Muscle of leg (tissue), 11 donors: ENCODE measurements around the gene SFR1. TPM values are rescaled to one million over a fixed set of nuclear protein-coding genes. Genes with fewer than 3 reads are reported as not detected.
"Not testable (repeated sequence)": the region's sequence is repeated elsewhere in the genome, so short reads cannot be mapped to it uniquely, and the experiment has no call there.

Experiments used
- DNase-seq: peaks from one replicate; pipeline ENCODE4 v3.0.0; 2013
- H3K27ac ChIP-seq: one replicate; pipeline ENCODE4 v1.5.1; 2013; ENCODE audit warnings: mild to moderate bottlenecking, low read length, control low read depth
- H3K27me3 ChIP-seq: one replicate; pipeline ENCODE4 v1.6.1; 2013; ENCODE audit warnings: low read length; ENCODE audit not compliant: control insufficient read depth, insufficient read depth
- H3K36me3 ChIP-seq: one replicate; pipeline ENCODE4 v1.6.1; 2013; ENCODE audit warnings: low read length; ENCODE audit not compliant: control insufficient read depth, insufficient read depth
- H3K4me1 ChIP-seq: one replicate; pipeline ENCODE4 v1.6.1; 2013; ENCODE audit warnings: low read length; ENCODE audit not compliant: control insufficient read depth, insufficient read depth
- H3K4me3 ChIP-seq: one replicate; pipeline ENCODE4 v1.5.1; 2013; ENCODE audit warnings: low read length, control low read depth
- H3K9me3 ChIP-seq: replicated peaks from 2 replicates; pipeline ENCODE4 v1.6.1; 2013; ENCODE audit warnings: low read depth, low read length; ENCODE audit not compliant: control insufficient read depth
- WGBS: methylation state at CpG from one replicate; pipeline ENCODE4 v1.1.5; 2013; ENCODE audit warnings: missing lambda C conversion rate; ENCODE audit not compliant: insufficient coverage; 5-methylcytosine and 5-hydroxymethylcytosine counted together
- polyA plus RNA-seq, 8 donors: library from polyadenylated mRNA; unstranded; fragments of 120-200 nt; gene quantifications; one replicate each; pipeline versions ENCODE4 v1.2.1 to v1.2.3, GENCODE V29; 2013; ENCODE audit warnings: inconsistent platforms in 1 of 8, low replicate concordance in 1 of 8; ENCODE audit not compliant: insufficient read length in 8 of 8, insufficient read depth in 1 of 8
- total RNA-seq: library from RNA; stranded (reverse); fragments of 120-200 nt; gene quantifications from one replicate; pipeline ENCODE4 v1.2.4, GENCODE V29; 2013

SFR1 gene
- total and polyA plus RNA-seq, 9 donors, result 5.1 to 7.0 (median 5.9) TPM

DNA sequence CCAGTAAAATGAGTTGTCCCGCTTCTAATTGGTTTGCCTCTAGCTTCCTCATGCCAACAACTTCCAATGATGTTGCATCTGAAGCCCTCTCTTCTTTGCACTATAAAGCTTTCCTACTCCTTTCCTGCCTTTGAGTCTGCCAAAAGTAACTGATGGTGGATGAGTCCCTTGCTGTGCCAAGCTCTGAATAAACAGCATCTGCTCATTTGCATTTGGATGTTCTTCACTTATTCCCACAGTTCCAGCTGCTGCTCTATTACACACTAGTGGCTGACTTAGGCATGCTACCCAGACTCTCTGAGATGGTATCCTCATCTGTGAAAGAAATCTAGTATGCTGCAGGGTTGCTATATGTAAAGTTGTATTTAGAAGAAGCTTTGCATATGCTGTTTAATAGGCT lies 24.9 kb downstream of the SFR1 start:
- Histone ChIP-seq H3K4me1 (no peaks in the 10 kb centered on the region), H3K36me3 (no peaks in the 10 kb centered on the region), H3K27me3 (no peaks in the 10 kb centered on the region), H3K9me3 (no peaks in the 10 kb centered on the region), H3K4me3 (no peak overlapping the region), H3K27ac (no peak overlapping the region)
- 60% methylated on average over 1 of the region's 1 CpG for WGBS
- DNase-seq, result peak; percentile 26

DNA sequence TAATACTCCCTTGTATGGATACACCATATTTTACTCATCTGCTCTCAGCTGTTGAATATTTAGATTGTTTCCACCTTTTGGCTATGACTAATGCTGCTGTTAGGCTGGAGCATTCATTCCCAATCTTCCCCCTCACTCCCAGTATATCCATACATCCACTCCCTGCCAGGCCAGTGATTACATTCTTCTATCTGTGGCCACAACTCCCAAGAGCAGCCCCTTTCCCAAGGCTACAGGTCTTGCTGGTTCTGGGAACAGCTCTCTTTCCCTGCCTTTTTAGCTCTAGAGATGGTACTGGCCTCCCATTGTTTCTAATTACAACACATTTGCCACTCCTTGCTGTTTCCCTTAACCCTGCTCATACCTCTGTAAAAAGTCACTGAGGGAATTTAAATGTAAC lies 28.2 kb downstream of the SFR1 start:
- Histone ChIP-seq H3K9me3 (peaks cover 3% of the 10 kb centered on the region), H3K27ac (no peak overlapping the region), H3K27me3 (peaks cover 4% of the 10 kb centered on the region), H3K4me1 (no peaks in the 10 kb centered on the region), H3K4me3 (no peak overlapping the region), H3K36me3 (no peaks in the 10 kb centered on the region)
- no peak for DNase-seq

- Histone ChIP-seq H3K9me3 (peaks cover 3% of the 10 kb centered on the region), H3K4me3 (no peak overlapping the region), H3K4me1 (no peaks in the 10 kb centered on the region), H3K36me3 (no peaks in the 10 kb centered on the region), H3K27ac (no peak overlapping the region), H3K27me3 (peaks cover 8% of the 10 kb centered on the region)
- no peak for DNase-seq
Measured at GRCh38 chr10:104151737-104152136, 29.8 kb downstream of the SFR1 start.

DNA sequence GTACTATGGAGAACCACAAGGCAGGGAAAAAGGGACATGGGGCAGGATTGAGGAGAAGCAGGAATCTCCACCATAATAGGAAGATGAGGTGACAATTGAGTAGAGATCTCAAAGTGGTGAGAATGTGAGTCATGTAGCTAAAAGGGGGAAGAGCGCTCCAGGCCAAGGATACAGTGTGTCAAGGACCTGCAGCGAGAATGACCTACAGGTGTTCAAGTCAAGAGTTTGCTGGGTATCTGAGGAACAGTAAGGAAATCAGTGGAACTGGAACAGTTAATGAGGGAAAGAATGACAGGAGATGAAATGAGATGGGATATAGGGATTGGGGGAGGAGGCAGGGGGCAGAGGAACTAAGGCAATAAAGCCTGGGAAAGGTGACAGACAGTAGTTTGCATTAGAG lies 33.6 kb downstream of the SFR1 start:
- no peak for DNase-seq
- Histone ChIP-seq H3K36me3 (no peaks in the 10 kb centered on the region), H3K9me3 (peaks cover 3% of the 10 kb centered on the region), H3K4me1 (no peaks in the 10 kb centered on the region), H3K27ac (no peak overlapping the region), H3K4me3 (no peak overlapping the region), H3K27me3 (peaks cover 10% of the 10 kb centered on the region)
- 63% methylated on average over 2 of the region's 2 CpGs for WGBS

- no peaks in the 10 kb centered on the region for H3K36me3 ChIP-seq
- no peaks in the 10 kb centered on the region for H3K9me3 ChIP-seq
- H3K27me3 ChIP-seq, result no peaks in the 10 kb centered on the region
- WGBS, result 79% methylated on average over 3 of the region's 5 CpGs
- H3K4me1 ChIP-seq, result no peaks in the 10 kb centered on the region
- DNase-seq, result no peak
- no peak overlapping the region for H3K4me3 ChIP-seq
- H3K27ac ChIP-seq, result no peak overlapping the region
Measured at GRCh38 chr10:104170610-104171254, 48.8 kb downstream of the SFR1 start.

DNA sequence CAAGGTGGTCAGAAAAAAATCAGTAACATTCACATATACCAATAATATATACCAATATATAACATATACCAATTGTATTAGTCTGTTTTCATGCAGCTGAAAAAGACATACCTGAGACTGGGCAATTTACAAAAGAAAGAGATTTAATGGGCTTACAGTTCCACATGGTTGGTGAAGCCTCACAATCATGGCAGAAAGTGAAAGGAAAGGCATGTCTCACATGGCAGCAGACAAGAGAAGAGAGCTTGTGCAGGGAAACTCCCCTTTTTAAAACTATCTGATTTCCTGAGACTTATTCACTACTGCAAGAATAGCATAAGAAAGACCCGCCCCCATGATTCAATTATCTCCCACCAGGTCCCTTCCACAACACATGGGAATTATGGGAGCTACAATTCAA lies 52.2 kb downstream of the SFR1 start:
- H3K4me1 ChIP-seq, H3K27me3 ChIP-seq, DNase-seq, H3K9me3 ChIP-seq, H3K36me3 ChIP-seq, H3K27ac ChIP-seq, H3K4me3 ChIP-seq: not testable (repeated sequence)
- WGBS, result no CpG with 5 or more reads among the region's 1 CpG

Other genes with a start within 250 kb of the SFR1 start
- gene STN1, start 204.0 kb upstream of the SFR1 start, total RNA-seq, result 25.6 TPM
- 10 to 100 TPM; 17.9 to 22.4 (median 19.0) TPM for gene STN1, start 204.0 kb upstream of the SFR1 start, polyA plus RNA-seq
- gene SLK, start 155.0 kb upstream of the SFR1 start, total RNA-seq, result 35.7 TPM
- gene SLK, start 155.0 kb upstream of the SFR1 start, polyA plus RNA-seq, result 10 to 100 TPM; 17.2 to 35.0 (median 25.7) TPM
- 0.09 TPM for gene COL17A1, start 36.3 kb upstream of the SFR1 start, total RNA-seq
- gene COL17A1, start 36.3 kb upstream of the SFR1 start, polyA plus RNA-seq, result 10 to 100 TPM in 1 of 8 donors, 1 to 10 TPM in 2, under 1 TPM in 5; 0.08 to 43.8 (median 0.35) TPM
- 0.27 TPM for gene CFAP43, start 110.2 kb downstream of the SFR1 start, total RNA-seq
- 1 to 10 TPM in 1 of 8 donors, under 1 TPM in 7; 0.11 to 1.1 (median 0.22) TPM for gene CFAP43, start 110.2 kb downstream of the SFR1 start, polyA plus RNA-seq
- gene GSTO1, start 132.7 kb downstream of the SFR1 start, total RNA-seq, result 48.4 TPM
- gene GSTO1, start 132.7 kb downstream of the SFR1 start, polyA plus RNA-seq, result 10 to 100 TPM; 37.5 to 50.7 (median 44.2) TPM
- gene GSTO2, start 147.0 kb downstream of the SFR1 start, total RNA-seq, result 0.89 TPM
- gene GSTO2, start 147.0 kb downstream of the SFR1 start, polyA plus RNA-seq, result 1 to 10 TPM in 3 of 8 donors, under 1 TPM in 5; 0.33 to 2.9 (median 0.82) TPM
- gene ITPRIP, start 216.3 kb downstream of the SFR1 start, total RNA-seq, result 2.6 TPM
- 10 to 100 TPM in 2 of 8 donors, 1 to 10 TPM in 6; 5.6 to 10.8 (median 8.5) TPM for gene ITPRIP, start 216.3 kb downstream of the SFR1 start, polyA plus RNA-seq
- gene CFAP58, start 231.7 kb downstream of the SFR1 start, total RNA-seq, result 0.22 TPM
- under 1 TPM; 0.20 to 0.68 (median 0.37) TPM for gene CFAP58, start 231.7 kb downstream of the SFR1 start, polyA plus RNA-seq